SH-SY5Y (cell line): ENCODE results near the gene ANKRD52.

ENCODE experiments used
- GATA2 ChIP-seq: IDR thresholded peaks from 2 replicates; pipeline ENCODE4 v1.6.1; 2011; ENCODE audit warnings: mild to moderate bottlenecking, low read depth, low read length
- GATA3 ChIP-seq: IDR thresholded peaks from 2 replicates; pipeline ENCODE4 v1.6.1; 2011; ENCODE audit warnings: low read depth, mild to moderate bottlenecking, low read length, moderate library complexity

DNA sequence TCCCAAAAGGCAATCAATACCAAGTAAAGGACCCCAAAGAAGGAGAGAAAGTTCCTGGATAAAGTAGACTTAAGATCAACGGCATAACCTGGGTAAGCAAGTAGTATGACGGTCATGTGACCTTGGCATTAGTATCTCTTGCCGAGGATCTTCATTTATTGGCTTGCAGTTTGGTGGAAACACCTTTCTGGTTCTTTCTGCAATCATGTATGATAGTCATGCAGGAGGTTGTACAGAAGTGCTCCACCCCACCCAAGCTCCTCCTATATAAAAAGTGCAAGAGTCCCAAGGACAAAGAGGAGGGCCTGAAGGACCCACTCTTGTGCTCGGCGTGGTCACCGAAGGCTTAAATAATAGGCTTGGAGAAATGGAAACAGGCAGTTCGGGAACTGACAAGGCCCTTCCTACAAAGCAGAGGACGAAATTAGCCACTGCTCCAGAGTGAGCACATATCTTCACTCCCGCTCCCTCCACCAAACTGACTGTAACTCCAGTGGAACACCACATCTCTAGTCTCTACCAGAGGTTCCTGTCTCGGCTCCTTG lies 41.2 kb upstream of the ANKRD52 start:
- no peak for TF ChIP-seq GATA2
- no peak for TF ChIP-seq GATA3
